RPMI8226 (cell line): Measurements from ENCODE around the gene MLEC.
"Not testable (repeated sequence)": the region's sequence is repeated elsewhere in the genome, so short reads cannot be mapped to it uniquely, and the experiment has no call there.

Experiments
- DNase-seq: peaks from one replicate; pipeline ENCODE4 v3.0.0-alpha.2; 2015

MLEC gene

DNA sequence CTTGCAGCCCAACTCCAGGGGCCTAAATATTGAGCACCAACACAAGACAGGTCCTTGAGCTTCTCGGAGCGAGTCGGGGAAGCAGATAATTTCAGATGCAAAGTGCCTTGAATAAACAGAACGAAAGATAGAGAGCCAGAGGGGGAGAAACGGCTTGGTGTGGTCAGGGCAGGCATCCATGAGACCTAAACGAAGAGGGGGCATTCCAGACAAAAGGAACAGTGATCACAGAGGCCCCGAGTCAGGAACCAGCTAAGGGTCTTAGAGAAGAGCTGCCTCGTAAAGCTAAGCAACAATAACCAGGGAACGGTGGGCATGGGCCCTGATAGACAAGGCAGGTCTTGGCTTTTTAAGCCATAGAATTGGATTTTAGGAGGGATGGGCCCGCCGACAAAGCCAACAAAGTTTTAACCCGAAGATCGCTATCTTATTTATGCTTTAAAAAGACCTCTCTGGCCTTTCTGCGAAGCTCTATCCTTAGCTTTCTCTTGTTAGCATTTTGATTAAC lies 38.3 kb downstream of the MLEC start:
- no peak for DNase-seq

DNA sequence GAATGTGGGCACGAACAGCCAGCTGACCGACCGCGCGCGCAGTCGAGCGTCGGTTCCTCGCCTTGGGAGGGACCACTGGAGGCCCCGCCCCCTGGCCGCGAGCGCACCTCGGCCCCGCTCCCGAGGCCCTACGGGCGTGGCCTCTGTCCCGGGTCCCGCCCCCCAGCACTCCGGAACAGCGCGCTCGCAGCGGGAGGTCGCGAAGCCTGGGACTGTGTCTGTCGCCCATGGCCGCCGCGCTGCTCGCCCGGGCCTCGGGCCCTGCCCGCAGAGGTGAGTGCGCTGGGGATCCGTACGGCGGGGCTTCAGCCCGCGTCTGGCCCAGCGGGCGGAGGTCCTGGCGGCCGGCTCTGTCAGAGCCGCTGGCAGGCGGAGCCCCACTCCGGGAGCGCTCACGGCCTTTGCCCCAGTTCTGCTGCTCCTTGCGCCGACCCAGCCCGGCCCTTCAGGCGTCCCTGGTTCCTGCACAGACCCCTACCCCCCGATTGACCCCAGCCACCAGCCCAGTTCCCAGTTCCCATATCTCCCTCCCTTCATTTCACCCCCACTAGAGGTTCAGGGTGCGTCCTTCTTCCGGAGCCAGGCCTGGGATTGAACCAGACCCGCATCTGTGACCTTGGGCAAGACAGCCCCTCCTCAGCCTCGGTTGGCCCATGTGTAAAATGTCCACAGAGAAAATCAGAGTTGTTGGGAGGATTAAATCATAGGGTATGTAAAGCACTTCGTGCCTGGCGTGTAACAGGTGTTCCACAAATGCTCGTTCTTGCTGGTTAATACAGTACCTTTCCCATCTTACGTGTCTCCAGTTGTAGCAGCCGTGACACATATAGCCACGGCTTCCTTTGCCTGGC lies 38.9 kb downstream of the MLEC start, which contains the start of gene ACADS:
TSS of gene ACADS (plus strand) at position 168 of the 851 bp plus-strand sequence. CDS start at position 228, 60 bp downstream.
- peak; percentile 71 for DNase-seq

DNA sequence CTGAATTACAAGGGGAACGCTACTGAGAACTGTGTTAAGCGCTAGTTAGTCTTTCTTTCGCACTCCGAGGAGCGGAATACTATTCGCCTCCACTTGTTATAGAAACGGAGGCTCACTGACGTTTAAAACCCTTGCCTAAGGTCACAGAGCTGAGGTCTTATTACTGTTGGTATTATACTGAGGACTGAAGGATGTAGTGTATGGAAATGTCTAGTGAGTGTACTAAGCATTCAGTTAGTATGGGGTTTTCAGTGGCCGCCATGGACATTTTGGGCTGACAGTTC lies 39.5 kb downstream of the MLEC start:
- DNase-seq = no peak

DNA sequence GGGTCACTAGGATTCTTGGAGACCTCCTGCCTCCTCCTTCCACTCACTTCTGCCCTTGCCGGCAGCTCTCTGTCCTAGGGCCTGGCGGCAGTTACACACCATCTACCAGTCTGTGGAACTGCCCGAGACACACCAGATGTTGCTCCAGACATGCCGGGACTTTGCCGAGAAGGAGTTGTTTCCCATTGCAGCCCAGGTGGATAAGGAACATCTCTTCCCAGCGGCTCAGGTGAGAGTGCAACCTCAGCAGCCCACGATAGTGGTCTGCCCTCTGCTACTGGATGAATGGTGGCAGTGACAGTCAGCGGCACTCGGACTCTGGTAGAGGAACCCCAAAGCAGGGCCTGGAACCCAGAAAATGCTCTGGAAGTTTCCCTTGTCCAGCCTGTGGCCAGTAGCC lies 40.0 kb downstream of the MLEC start:
- DNase-seq = no peak

DNA sequence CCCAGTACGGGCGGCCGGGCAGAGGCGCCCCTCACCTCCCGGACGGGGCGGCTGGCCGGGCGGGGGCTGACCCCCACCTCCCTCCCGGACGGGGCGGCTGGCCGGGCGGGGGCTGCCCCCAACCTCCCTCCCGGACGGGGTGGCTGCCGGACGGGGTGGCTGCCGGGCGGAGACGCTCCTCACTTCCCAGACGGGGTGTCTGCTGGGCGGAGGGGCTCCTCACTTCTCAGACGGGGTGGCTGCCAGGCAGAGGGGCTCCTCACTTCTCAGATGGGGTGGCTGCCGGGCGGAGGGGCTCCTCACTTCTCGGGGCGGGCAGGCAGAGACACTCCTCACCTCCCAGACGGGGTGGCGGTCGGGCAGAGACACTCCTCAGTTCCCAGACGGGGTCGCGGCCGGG lies 45.2 kb downstream of the MLEC start:
- DNase-seq = not testable (repeated sequence)

DNA sequence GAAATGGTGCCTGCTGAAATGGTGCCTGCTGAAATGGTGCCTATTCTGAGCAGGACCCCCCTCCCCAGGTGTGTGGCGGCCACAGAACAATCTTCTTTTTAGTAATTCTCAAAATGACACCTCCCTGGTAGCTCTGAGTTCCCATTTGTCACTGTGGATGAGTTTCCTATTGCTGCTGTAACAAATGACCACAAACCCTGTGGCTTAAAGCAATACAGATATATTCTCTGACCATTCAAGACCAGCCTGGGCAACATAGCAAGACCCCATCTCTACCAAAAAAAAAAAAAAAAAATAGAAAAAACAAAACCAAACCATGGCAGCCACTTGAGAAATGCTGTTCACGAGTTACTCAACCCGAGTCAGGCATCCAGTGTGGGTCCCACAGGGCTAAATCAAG lies 46.6 kb downstream of the MLEC start:
- DNase-seq = no peak

DNA sequence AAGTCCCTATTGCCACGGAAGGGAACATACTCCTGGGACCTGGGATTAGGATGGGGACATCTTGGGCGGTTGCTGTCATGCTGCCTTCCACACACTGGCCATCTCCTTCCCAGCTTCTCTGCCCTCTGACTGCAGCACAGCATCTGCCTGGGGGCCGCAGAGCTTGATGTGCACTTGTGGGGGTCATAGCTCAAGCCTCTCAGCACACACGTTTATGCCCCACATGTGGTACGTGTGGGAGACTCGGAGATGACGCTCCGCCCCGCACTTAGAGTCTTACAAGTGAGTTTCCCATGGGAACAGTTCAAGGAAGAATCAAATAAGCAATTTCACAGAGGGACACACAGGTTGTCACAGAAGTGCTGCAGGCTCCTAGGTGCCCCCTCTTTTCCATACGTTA lies 47.3 kb downstream of the MLEC start:
- DNase-seq = no peak

DNA sequence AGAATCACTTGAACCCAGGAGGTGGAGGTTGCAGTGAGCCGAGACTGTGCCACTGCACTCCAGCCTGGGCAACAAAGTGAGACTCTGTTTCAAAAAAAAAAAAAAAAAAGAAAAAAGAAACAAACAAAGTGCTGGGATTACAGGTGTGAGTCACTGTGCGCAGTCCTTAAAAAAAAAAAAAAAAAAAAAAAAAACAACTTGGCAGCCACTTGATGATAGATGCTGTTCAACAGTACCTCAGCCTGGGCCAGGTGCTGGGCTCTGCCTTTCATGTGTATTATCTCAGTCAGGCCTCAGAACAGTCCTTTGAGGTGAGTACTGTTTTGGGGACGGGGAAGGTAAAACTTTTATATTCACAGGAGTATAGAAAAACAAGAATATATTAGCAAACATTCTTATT lies 48.2 kb downstream of the MLEC start:
- peak; percentile 24 for DNase-seq

DNA sequence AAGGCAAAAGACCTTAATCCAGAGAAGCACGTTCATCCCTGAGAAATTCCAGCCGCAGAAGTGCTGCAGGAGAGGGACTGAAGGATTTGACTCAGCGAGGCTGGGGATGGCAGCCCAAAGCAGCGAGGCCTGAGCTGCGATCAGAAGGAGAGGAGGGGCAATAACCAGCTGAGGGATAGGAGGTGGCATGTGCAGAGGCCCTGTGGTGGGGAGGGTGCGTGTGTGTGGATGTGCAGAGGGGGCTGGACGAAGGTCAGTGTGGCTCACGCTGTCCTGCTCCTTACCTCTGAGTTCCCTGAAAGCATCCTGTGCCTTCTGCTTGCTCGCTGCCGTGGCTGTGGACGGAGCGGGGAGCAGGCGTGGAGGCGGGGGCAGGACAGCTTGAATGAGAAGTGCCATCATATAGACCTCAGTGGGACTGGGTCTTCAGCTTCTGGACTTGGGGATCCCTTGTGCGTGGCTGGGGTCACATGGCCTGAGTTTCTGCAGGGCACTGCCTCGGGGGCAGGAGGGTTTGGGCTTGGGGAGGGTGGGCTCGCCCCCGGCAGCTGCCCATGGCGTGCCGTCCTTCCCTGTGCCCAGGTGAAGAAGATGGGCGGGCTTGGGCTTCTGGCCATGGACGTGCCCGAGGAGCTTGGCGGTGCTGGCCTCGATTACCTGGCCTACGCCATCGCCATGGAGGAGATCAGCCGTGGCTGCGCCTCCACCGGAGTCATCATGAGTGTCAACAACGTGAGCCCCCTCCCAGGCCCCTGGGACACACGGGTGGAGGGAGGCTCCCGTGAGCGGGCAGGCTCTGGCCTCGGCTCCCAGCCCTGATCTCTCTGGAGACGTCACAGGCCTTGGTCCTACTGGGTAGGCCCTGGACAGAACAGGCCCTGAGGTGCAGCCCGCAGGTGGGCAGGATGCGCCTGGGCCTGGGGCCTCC lies 49.7 kb downstream of the MLEC start:
- no peak for DNase-seq

DNA sequence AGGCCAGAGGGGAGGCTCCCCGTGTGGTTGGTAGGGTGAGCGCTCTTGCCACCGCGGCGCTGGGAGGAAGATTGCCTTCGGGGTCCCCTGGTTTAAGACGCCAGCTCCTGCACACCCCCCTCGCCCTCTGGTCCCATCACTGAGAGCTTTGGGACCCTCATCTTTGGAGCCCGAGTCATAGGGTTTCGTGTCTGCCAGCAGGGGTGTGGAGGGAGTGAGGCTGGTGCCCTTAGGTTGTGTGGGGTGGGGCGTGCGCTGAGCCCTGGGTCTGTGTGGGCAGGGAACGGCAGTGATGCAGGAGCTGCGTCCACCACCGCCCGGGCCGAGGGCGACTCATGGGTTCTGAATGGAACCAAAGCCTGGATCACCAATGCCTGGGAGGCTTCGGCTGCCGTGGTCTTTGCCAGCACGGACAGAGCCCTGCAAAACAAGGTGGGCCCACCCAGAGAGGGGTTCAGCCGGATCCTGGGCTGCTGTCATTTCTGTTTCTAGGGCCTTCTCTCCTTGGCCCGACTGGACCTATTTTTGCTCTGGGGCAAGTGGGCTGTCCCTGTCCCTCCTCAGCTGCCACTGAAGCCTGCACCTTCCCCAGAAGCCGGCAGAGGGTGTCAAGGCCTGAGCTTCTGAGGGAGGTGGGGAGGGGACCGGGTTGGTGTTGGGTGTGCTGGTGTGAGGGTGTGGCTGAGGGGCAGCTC lies 50.8 kb downstream of the MLEC start:
- peak; percentile 60 for DNase-seq

DNA sequence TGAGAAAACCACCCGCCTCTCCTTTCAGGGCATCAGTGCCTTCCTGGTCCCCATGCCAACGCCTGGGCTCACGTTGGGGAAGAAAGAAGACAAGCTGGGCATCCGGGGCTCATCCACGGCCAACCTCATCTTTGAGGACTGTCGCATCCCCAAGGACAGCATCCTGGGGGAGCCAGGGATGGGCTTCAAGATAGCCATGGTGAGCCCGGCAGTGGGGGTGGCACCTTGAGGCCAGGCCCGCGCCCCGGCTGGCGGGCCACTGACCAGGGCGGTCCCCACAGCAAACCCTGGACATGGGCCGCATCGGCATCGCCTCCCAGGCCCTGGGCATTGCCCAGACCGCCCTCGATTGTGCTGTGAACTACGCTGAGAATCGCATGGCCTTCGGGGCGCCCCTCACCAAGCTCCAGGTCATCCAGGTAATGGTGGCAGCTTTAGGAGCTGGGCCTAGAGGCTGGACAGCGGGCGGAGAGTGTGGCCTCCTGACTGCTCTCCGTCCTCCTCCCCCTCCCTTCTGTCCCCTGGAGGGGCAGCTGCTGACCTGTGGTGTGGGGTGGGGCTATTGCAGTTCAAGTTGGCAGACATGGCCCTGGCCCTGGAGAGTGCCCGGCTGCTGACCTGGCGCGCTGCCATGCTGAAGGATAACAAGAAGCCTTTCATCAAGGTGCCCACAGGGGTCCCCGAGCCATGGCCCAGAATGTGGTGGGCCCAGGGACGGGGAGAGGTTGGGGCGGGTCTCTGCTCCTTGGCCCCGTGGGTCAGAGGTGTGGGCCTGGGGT lies 51.5 kb downstream of the MLEC start:
- DNase-seq = no peak

DNA sequence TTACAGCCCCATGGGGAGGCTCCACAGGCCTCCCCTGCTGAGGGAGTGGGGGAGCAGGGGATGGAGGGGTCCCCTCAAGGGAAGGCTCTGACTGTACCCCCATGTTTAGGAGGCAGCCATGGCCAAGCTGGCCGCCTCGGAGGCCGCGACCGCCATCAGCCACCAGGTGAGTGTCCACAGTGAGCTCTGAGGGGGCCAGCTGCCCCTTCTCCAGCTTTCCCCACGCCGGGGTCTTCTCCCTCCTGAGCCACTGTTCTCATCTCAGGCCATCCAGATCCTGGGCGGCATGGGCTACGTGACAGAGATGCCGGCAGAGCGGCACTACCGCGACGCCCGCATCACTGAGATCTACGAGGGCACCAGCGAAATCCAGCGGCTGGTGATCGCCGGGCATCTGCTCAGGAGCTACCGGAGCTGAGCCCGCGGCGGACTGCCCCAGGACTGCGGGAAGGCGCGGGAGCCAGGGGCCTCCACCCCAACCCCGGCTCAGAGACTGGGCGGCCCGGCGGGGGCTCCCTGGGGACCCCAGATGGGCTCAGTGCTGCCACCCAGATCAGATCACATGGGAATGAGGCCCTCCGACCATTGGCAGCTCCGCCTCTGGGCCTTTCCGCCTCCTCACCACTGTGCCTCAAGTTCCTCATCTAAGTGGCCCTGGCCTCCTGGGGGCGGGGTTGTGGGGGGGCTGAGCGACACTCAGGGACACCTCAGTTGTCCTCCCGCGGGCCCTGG lies 52.2 kb downstream of the MLEC start:
- no peak for DNase-seq

DNA sequence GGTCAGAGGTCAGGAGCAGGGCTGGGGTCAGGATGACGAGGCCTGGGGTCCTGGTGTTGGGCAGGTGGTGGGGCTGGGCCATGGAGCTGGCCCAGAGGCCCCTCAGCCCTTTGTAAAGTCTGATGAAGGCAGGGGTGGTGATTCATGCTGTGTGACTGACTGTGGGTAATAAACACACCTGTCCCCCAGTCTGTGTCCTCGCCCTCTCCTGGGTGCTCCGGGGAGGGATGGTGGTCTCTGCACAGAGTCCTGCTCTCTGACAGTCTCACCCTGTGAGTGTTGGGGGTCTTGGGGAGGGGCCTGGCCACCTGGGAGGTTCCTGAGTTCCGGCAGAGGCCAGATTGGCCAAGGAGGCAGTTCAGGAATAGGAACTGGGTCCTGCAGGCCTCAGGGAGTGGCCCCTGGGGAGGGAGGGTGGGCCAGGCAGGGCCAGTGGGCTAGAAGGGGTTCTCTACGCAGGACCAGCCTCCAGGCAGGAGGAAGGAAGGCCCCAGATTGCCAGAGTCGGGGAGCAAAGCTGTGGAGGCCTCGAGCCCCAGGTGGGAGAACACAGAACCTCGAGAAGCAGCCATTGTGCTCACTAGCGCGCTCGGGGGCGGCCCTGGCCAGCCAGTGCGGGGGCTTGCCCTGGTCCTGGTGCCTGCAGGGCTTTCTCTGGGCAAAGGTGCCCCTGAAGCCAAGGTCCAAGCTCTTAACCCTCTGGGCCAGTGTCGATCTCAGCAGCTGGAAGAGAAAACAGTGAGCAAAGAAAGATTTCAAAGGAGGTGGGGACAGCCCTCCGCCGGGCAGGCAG lies 53.1 kb downstream of the MLEC start:
- DNase-seq = no peak

DNA sequence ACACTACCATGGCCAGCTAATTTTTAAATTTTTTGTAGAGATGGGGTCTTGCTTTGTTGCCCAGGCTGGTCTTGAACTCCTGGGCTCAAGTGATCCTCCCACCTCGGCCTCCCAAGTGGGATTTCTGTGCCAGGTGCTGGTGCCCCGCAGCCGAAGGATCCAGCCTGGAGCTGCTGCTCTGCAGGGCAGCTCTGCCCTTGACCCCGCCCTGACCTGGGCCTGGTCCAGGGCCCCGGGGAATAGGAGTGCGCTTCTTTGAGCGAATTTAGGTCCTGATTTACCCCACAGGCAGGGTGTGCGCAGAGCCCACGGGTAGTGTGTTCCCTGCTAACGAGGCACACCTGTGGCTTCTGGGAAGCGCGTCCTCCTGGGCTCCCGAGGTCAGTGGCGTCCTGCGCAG lies 53.9 kb downstream of the MLEC start:
- DNase-seq = no peak

DNA sequence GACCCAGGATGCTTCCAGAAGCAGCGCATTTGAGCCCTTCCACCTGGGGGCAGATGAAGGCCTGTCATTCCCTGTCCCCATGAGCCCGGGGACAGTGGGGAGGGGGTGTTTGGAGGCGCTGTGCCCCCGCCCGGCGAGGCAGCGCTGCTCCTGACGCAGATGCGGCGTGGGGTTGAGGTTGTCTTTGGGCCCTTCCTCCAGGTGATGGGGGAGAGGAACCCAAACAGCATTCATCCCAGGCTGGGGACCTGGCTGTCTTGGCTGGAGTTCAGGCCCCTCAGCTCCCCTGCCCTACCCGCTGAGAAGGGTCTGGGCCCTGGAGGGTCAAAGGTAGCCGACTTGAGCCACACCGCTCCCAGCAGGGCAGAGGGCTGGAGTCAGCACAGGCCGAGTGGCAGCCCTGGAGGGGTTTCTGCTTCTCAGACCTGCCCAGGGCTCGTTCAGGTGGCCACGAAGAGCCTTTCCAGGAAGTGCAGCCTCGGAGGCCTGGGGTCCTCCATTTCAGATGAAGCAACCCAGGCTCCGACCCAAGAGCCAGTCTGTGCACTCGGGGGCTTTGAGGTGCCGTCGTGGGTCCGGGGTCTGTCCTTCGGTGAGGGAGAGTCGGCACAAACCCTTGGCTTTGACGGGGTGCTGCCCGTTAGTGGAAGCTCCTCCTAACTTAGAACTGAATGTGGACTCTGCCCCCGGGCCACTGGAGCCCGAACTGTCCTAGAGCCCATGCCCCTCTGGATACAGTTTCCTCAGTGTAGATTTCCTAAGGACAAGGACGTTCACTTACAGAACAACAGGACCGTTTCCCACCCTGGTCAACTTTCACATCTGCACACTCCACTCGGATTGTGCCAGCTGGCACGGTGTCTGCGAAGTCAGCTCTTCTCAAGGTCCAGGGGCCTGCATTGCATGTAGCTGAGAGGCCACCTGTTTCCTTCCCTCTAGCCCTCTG lies 54.8 kb downstream of the MLEC start:
- peak; percentile 77 for DNase-seq

DNA sequence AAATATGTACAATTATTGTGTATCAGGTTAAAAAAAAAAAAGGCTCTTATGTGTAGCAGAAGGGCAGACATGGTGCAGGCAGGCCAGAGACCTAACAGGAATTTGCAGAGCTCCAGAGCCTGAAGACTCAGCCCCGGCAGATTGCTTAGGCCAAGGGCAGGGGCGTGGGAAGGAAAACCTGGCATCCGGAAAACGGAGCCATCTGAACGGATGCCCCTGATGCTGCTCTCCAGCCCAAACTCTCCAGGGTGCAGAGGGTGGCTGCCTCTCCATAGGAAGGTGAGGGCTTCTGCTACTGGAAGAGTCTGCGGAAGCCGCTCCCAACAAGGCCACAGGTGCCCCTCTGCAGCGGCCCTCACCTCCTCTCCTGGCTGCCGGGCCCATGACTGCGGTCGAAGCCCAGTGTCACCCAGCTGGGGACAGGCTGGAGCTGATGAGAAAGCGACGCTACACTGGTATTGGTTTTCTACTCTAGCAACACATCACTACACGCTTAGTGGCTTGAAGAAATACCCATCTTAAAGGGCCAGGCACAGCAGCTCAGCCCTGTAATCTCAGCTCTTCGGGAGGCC lies 58.1 kb downstream of the MLEC start:
- no peak for DNase-seq

DNA sequence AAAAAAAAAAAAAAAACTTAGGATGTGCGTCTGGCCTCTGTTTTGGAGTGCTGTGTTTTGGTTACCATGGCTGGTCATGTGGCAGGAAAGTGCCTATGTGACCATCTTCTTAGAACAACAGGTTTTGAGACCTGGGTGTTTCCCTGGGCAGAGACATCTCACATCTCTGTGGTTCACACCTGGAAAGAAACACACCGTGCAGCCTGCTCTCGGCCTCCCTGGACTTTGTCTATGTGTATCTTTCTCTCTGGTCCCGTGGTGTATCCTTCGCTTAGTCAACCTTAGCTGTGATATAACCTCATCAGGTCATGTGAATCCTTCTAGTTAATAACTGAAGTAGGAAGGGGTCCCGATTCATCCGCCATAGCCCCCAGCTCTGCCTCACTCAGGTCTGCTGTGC lies 61.3 kb downstream of the MLEC start:
- no peak for DNase-seq

DNA sequence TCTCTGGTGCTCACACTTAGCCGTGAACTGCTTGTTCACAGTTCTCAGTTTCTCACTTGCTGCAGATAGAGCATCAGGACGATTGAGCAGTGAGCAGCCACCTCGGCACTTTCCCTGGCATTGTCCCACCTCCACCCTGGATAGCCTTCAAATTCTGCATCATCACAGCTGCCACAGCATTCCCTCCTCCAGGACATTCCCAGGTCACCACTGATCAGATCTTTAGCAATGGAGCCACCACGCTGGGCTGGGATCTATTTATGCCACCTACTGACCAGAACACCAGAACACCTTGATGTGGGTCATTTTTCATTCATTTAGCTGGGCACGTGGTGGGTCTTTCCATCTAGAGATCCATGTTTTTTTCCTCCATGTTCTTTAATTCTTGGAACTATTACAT lies 62.3 kb downstream of the MLEC start:
- DNase-seq = no peak

DNA sequence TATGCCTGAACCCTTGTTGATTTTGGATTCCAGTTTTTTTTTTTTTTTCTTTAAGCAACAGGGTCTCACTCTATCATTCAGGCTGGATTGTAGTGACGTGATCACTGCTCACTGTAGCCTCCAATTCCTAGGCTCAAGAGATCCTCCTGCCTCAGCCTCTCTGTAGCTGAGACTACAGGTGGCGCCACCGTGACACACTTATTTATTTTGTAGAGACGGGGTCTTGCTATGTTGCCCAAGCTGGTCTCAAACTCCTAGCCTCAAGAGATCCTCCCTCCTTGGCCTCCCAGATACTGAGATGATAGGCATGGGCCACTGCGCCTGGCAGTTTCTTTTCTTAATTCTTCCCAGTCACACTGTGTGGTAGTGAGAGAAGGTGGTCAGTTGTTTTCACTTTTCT lies 63.9 kb downstream of the MLEC start:
- no peak for DNase-seq
